ENCODE data around the gene PDE4A. TPM values are rescaled to one million over a fixed set of nuclear protein-coding genes. Genes with fewer than 3 reads are reported as not detected.

The PDE4A gene
- total and polyA plus RNA-seq, 10 of the 15 experiments (the other 5 are each of a cell fraction or from before 2014, with no cell fraction given): 0.24 to 13.3 (median 4.9) TPM

DNA sequence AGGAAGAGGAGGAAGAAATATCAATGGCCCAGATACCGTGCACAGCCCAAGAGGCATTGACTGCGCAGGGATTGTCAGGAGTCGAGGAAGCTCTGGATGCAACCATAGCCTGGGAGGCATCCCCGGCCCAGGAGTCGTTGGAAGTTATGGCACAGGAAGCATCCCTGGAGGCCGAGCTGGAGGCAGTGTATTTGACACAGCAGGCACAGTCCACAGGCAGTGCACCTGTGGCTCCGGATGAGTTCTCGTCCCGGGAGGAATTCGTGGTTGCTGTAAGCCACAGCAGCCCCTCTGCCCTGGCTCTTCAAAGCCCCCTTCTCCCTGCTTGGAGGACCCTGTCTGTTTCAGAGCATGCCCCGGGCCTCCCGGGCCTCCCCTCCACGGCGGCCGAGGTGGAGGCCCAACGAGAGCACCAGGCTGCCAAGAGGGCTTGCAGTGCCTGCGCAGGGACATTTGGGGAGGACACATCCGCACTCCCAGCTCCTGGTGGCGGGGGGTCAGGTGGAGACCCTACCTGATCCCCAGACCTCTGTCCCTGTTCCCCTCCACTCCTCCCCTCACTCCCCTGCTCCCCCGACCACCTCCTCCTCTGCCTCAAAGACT, 46.9 kb downstream of the PDE4A start (continued):
- TF ChIP-seq RAD51 (IDR thresholded peaks at IDR 0.05): no peak
- no peak for TF ChIP-seq YBX1 (IDR thresholded peaks at IDR 0.05)
- TF ChIP-seq, protein P1, sequence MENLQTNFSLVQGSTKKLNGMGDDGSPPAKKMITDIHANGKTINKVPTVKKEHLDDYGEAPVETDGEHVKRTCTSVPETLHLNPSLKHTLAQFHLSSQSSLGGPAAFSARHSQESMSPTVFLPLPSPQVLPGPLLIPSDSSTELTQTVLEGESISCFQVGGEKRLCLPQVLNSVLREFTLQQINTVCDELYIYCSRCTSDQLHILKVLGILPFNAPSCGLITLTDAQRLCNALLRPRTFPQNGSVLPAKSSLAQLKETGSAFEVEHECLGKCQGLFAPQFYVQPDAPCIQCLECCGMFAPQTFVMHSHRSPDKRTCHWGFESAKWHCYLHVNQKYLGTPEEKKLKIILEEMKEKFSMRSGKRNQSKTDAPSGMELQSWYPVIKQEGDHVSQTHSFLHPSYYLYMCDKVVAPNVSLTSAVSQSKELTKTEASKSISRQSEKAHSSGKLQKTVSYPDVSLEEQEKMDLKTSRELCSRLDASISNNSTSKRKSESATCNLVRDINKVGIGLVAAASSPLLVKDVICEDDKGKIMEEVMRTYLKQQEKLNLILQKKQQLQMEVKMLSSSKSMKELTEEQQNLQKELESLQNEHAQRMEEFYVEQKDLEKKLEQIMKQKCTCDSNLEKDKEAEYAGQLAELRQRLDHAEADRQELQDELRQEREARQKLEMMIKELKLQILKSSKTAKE (IDR thresholded peaks at IDR 0.05; ENCODE audit: low read depth, poor library complexity, severe bottlenecking): no peak
- TF ChIP-seq NR2C2 (IDR thresholded peaks at IDR 0.05; ENCODE audit: borderline replicate concordance, control insufficient read depth, insufficient read length, low read depth): no peak
- TF ChIP-seq RELA (IDR thresholded peaks at IDR 0.05; ENCODE audit: borderline replicate concordance, partially characterized antibody): no peak
- TF ChIP-seq, protein P2, sequence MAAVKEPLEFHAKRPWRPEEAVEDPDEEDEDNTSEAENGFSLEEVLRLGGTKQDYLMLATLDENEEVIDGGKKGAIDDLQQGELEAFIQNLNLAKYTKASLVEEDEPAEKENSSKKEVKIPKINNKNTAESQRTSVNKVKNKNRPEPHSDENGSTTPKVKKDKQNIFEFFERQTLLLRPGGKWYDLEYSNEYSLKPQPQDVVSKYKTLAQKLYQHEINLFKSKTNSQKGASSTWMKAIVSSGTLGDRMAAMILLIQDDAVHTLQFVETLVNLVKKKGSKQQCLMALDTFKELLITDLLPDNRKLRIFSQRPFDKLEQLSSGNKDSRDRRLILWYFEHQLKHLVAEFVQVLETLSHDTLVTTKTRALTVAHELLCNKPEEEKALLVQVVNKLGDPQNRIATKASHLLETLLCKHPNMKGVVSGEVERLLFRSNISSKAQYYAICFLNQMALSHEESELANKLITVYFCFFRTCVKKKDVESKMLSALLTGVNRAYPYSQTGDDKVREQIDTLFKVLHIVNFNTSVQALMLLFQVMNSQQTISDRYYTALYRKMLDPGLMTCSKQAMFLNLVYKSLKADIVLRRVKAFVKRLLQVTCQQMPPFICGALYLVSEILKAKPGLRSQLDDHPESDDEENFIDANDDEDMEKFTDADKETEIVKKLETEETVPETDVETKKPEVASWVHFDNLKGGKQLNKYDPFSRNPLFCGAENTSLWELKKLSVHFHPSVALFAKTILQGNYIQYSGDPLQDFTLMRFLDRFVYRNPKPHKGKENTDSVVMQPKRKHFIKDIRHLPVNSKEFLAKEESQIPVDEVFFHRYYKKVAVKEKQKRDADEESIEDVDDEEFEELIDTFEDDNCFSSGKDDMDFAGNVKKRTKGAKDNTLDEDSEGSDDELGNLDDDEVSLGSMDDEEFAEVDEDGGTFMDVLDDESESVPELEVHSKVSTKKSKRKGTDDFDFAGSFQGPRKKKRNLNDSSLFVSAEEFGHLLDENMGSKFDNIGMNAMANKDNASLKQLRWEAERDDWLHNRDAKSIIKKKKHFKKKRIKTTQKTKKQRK (IDR thresholded peaks at IDR 0.05; ENCODE audit: low read depth, low read length): no peak
- TF ChIP-seq MYC (IDR thresholded peaks at IDR 0.05; ENCODE audit: insufficient read depth, insufficient read length, insufficient replicate concordance, low read length, severe bottlenecking): no peak
- TF ChIP-seq SIN3A (IDR thresholded peaks at IDR 0.05; ENCODE audit: low read depth, low read length): no peak

Measured in GM12878 (cell line).